IMR-90 (cell line): Measurements from ENCODE around the gene PATJ. TPM values are rescaled to one million over a fixed set of nuclear protein-coding genes. Genes with fewer than 3 reads are reported as not detected.

Experiments
- ATAC-seq: fragments of 200-7000 bp; cut with Tn5 transposase; 2 replicates; pipeline ENCODE4 v1.9.1; 2020; ENCODE audit warnings: low read depth, mild to moderate bottlenecking, moderate library complexity
- BruUV-seq: library from RNA; stranded (reverse); fragments of 400-500 nt; replicated peaks from 2 replicates; lab custom pipeline; 2021; lab: Mats Ljungman, UMichigan
- CTCF ChIA-PET: fragments of 300-600 bp; formaldehyde crosslinking; extraction: SDS; loops from one replicate; lab custom pipeline; 2021; ENCODE audit warnings: antibody characterized with exemption; lab: Yijun Ruan, JAX
- POLR2A ChIA-PET: fragments of 300-600 bp; sonication (Branson Sonifier 250); formaldehyde crosslinking; loops from one replicate; lab custom pipeline; 2022; ENCODE audit warnings: antibody characterized with exemption; ENCODE audit not compliant: unreplicated experiment; lab: Charles Lee
- DNase-seq: peaks from one replicate; pipeline ENCODE4 v3.0.0; 2013
- H2AFZ ChIP-seq: replicated peaks from 2 replicates; pipeline ENCODE3; 2013; ENCODE audit warnings: low read length, mild to moderate bottlenecking; ENCODE audit not compliant: poor library complexity
- H2AK5ac ChIP-seq: 2 replicates; pipeline ENCODE4 v1.6.1; 2013; ENCODE audit warnings: low read depth, low read length, inconsistent platforms
- H2AK9ac ChIP-seq: replicated peaks from 2 replicates; pipeline ENCODE3; 2013; ENCODE audit warnings: mild to moderate bottlenecking, low read depth, low read length, moderate library complexity; ENCODE audit not compliant: poor library complexity
- H2BK120ac ChIP-seq: 2 replicates; pipeline ENCODE4 v1.6.1; 2013; ENCODE audit warnings: low read depth, low read length, inconsistent platforms
- H2BK15ac ChIP-seq: 3 replicates; pipeline ENCODE4 v1.6.1; 2013; ENCODE audit warnings: low read depth, low read length, inconsistent platforms
- H2BK20ac ChIP-seq: 2 replicates; pipeline ENCODE4 v1.6.1; 2013; ENCODE audit warnings: low read depth, mild to moderate bottlenecking, inconsistent platforms, low read length, moderate library complexity
- H2BK5ac ChIP-seq: 2 replicates; pipeline ENCODE4 v1.6.1; 2013; ENCODE audit warnings: mild to moderate bottlenecking, low read depth, low read length, inconsistent platforms; ENCODE audit not compliant: poor library complexity, severe bottlenecking
- H3K14ac ChIP-seq: replicated peaks from 2 replicates; pipeline ENCODE4 v1.6.1; 2013; ENCODE audit warnings: low read depth, low read length, inconsistent platforms
- H3K18ac ChIP-seq: 2 replicates; pipeline ENCODE4 v1.6.1; 2013; ENCODE audit warnings: low read depth, low read length, control low read depth
- H3K23ac ChIP-seq: 2 replicates; pipeline ENCODE4 v1.6.1; 2013; ENCODE audit warnings: low read depth, low read length, inconsistent platforms
- H3K27ac ChIP-seq: 2 replicates; pipeline ENCODE4 v1.5.1; 2013; ENCODE audit warnings: mild to moderate bottlenecking, control low read depth, low read length; ENCODE audit not compliant: insufficient read depth
- H3K27me3 ChIP-seq: 2 replicates; pipeline ENCODE4 v1.6.1; 2013; ENCODE audit warnings: low read length; ENCODE audit not compliant: control insufficient read depth, insufficient read depth
- H3K36me3 ChIP-seq: 2 replicates; pipeline ENCODE4 v1.6.1; 2013; ENCODE audit warnings: low read length, mixed read lengths; ENCODE audit not compliant: control insufficient read depth, insufficient read depth
- H3K4ac ChIP-seq: 2 replicates; pipeline ENCODE4 v1.6.1; 2013; ENCODE audit warnings: low read depth, low read length, inconsistent platforms
- H3K4me1 ChIP-seq: 2 replicates; pipeline ENCODE4 v1.6.1; 2013; ENCODE audit warnings: low read length, mixed read lengths; ENCODE audit not compliant: control insufficient read depth, insufficient read depth
- H3K4me2 ChIP-seq: 2 replicates; pipeline ENCODE4 v1.6.1; 2013; ENCODE audit warnings: low read depth, mild to moderate bottlenecking, control low read depth, low read length, moderate library complexity
- H3K4me3 ChIP-seq: 2 replicates; pipeline ENCODE4 v1.5.1; 2013; ENCODE audit warnings: low read depth, mild to moderate bottlenecking, control low read depth, low read length, moderate library complexity; ENCODE audit not compliant: insufficient read depth
- H3K56ac ChIP-seq: 2 replicates; pipeline ENCODE4 v1.6.1; 2013; ENCODE audit warnings: low read length, inconsistent platforms; ENCODE audit not compliant: insufficient read depth; ENCODE audit errors: extremely low read depth
- H3K79me1 ChIP-seq, 2 experiments: 2 replicates each; pipeline ENCODE4 v1.6.1; 2013; ENCODE audit warnings: low read length in 2 of 2, inconsistent platforms in 1 of 2, low read depth in 1 of 2
- H3K9ac ChIP-seq: 2 replicates; pipeline ENCODE4 v1.6.1; 2013; ENCODE audit warnings: low read depth, low read length, control low read depth
- H3K9me1 ChIP-seq: 2 replicates; pipeline ENCODE4 v1.6.1; 2013; ENCODE audit warnings: low read length, inconsistent platforms; ENCODE audit not compliant: insufficient read depth
- H3K9me3 ChIP-seq: 2 replicates; pipeline ENCODE4 v1.6.1; 2013; ENCODE audit warnings: low read length; ENCODE audit not compliant: control insufficient read depth, insufficient read depth
- H4K20me1 ChIP-seq: 2 replicates; pipeline ENCODE4 v1.6.1; 2013; ENCODE audit warnings: low read length, inconsistent platforms; ENCODE audit not compliant: insufficient read depth
- H4K5ac ChIP-seq: 2 replicates; pipeline ENCODE4 v1.6.1; 2013; ENCODE audit warnings: mild to moderate bottlenecking, low read depth, low read length, control low read depth
- H4K8ac ChIP-seq, 2 experiments: 2 replicates each; pipeline ENCODE4 v1.6.1; 2013; ENCODE audit warnings: low read depth in 2 of 2, low read length in 2 of 2, control low read depth in 1 of 2, inconsistent platforms in 1 of 2
- H4K91ac ChIP-seq: 2 replicates; pipeline ENCODE4 v1.6.1; 2013; ENCODE audit warnings: low read depth, low read length, inconsistent platforms; ENCODE audit not compliant: insufficient read depth
- BHLHE40 ChIP-seq: fragments of 150-350 bp; IDR thresholded peaks from 2 replicates; pipeline ENCODE4 v1.6.1; 2016; ENCODE audit warnings: mild to moderate bottlenecking, low read depth, low read length
- CEBPB ChIP-seq: IDR thresholded peaks from 2 replicates; pipeline ENCODE4 v1.6.1; 2012; ENCODE audit warnings: low read depth, low read length, improper control_type of control experiment
- NFE2L2 ChIP-seq: fragments of 150-350 bp; IDR thresholded peaks from 2 replicates; pipeline ENCODE4 v1.6.1; 2016; ENCODE audit warnings: low read depth, mild to moderate bottlenecking, low read length
- RCOR1 ChIP-seq: IDR thresholded peaks from 2 replicates; pipeline ENCODE4 v1.6.1; 2012; ENCODE audit warnings: mild to moderate bottlenecking, low read length, improper control_type of control experiment; ENCODE audit not compliant: insufficient replicate concordance
- SMC3 ChIP-seq: fragments of 150-350 bp; IDR thresholded peaks from 2 replicates; pipeline ENCODE4 v1.6.1; 2016; ENCODE audit warnings: low read depth, mild to moderate bottlenecking, antibody characterized with exemption, low read length, moderate library complexity
- USF2 ChIP-seq: fragments of 150-350 bp; IDR thresholded peaks from 2 replicates; pipeline ENCODE4 v1.6.1; 2017; ENCODE audit warnings: mild to moderate bottlenecking, antibody characterized with exemption, low read length, low read depth
- WGBS, 2 experiments: methylation state at CpG; one replicate each; pipeline versions ENCODE4 v1.1.5 to v1.1.7; 2013; ENCODE audit warnings: missing lambda C conversion rate in 2 of 2; ENCODE audit not compliant: insufficient read length in 1 of 2; ENCODE audit errors: extremely low coverage in 2 of 2; 5-methylcytosine and 5-hydroxymethylcytosine counted together
- dilution Hi-C: fragments of 300-500 bp; cut with HindIII; formaldehyde crosslinking; loops from one replicate; pipeline ENCODE4 v1.14.3; 2018; ENCODE audit warnings: low sequenced_read_pairs; ENCODE audit not compliant: unreplicated experiment
- in situ Hi-C: fragments of 300-500 bp; cut with MboI; formaldehyde crosslinking; loops from 3 replicates; pipeline ENCODE4 v1.14.3; 2019; ENCODE audit warnings: low sequenced_read_pairs, inconsistent platforms, mixed read lengths
- intact Hi-C: fragments of 100-400 bp; cut with micrococcal nuclease; formaldehyde crosslinking; loops from 2 replicates; pipeline ENCODE4 v1.10.0; 2022
- polyA plus RNA-seq, 3 experiments: library from polyadenylated mRNA; depleted of rRNA; stranded (reverse); fragments of >200 nt; gene quantifications; 2 replicates each; pipeline ENCODE4 v1.2.3, GENCODE V29; 2012; ENCODE audit warnings: low replicate concordance in 1 of 3
- total RNA-seq: library from RNA; depleted of rRNA; stranded (reverse); fragments of >200 nt; gene quantifications from 2 replicates; pipeline ENCODE4 v1.2.3, GENCODE V29; 2012

The PATJ gene
- total and polyA plus RNA-seq, 2 of the 4 experiments (the other 2 are of a cell fraction): 2.0 to 3.4 TPM

GRCh38 chr1:61895175-61895574 is 152.9 kb downstream of the PATJ start:
- intact Hi-C loops (no loop called here), dilution Hi-C loops (no loop called here), in situ Hi-C loops (no loop called here)
- Histone ChIP-seq H3K27me3 (no peaks in the 10 kb centered on the region), H3K56ac (no peak overlapping the region), H3K23ac (no peak overlapping the region), H3K14ac (no peak overlapping the region), H2BK120ac (no peak overlapping the region), H3K36me3 (no peaks in the 10 kb centered on the region), H2AK5ac (no peak overlapping the region), H3K4me2 (no peak overlapping the region), H3K9me3 (no peaks in the 10 kb centered on the region), H4K20me1 (no peaks in the 10 kb centered on the region), H2BK15ac (no peak overlapping the region), H4K91ac (no peak overlapping the region), H3K4me3 (no peak overlapping the region), H2BK5ac (no peak overlapping the region), H3K9me1 (no peaks in the 10 kb centered on the region), H3K18ac (no peak overlapping the region), H4K5ac (no peak overlapping the region), H3K4ac (no peak overlapping the region), H3K4me1 (no peaks in the 10 kb centered on the region), H2AK9ac (no peak overlapping the region), H4K8ac (no peak overlapping the region), H3K9ac (no peak overlapping the region), H3K27ac (no peak overlapping the region), H2AFZ (no peak overlapping the region), H3K79me1 (no peaks in the 10 kb centered on the region), H2BK20ac (no peak overlapping the region)
- ATAC-seq (no peak), DNase-seq (no peak)
- no CpG with 5 or more reads among the region's 2 CpGs for WGBS, 2 experiments
- ChIA-PET POLR2A (no interaction called here), CTCF (no interaction called here)
- BruUV-seq: no TSS peak
- TF ChIP-seq BHLHE40 (no peak), USF2 (no peak), CEBPB (no peak), NFE2L2 (no peak), SMC3 (no peak), RCOR1 (no peak)
